HTR-8/SVneo (cell line): ENCODE results near the gene LAMC2.
"Not testable (repeated sequence)": the region's sequence is repeated elsewhere in the genome, so short reads cannot be mapped to it uniquely, and the experiment has no call there.

Experiments used
- DNase-seq: peaks from one replicate; pipeline ENCODE4 v3.0.0; 2011; ENCODE audit warnings: low spot score, mixed read lengths; ENCODE audit not compliant: insufficient read length
- FAIRE-seq: peaks from 2 replicates; lab custom pipeline; 2011; peaks lifted over from hg19 to GRCh38; lab: Jason Lieb, UNC

Gene LAMC2

DNA sequence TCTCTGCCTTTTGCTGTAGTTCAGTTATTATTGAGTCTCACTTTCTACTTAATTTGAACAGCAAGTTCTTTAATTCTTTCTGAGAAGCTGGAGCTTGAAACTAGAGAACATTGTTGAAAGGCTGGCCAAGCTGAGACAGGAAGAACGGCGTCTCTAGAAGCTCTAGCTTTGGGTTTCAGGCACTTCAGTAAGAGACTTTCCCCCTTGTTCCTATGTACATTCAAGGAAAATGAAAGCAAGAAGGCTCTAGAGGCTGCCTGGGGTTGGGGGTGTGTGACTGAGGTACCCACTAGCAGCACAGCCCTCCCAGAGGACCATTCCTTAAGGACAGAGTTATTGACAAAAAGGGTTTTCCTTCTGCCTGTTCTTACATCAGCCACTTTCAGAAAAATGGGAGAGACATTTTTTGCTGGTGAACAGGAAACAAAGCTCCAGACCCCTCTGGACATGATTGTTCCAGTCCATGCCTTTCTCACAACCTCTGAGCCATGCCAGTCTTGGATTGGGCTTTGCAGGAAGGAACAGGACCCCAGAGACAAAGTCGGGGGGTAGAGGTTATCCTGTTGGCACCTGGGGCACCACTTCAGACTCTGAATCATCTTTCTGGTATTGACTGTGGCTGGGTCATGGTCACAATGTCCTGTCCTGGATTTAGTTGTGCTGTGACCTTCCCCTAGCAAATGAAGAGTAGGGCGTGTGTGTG, 63.1 kb downstream of the LAMC2 start:
- no peak for FAIRE-seq
- no peak for DNase-seq

DNA sequence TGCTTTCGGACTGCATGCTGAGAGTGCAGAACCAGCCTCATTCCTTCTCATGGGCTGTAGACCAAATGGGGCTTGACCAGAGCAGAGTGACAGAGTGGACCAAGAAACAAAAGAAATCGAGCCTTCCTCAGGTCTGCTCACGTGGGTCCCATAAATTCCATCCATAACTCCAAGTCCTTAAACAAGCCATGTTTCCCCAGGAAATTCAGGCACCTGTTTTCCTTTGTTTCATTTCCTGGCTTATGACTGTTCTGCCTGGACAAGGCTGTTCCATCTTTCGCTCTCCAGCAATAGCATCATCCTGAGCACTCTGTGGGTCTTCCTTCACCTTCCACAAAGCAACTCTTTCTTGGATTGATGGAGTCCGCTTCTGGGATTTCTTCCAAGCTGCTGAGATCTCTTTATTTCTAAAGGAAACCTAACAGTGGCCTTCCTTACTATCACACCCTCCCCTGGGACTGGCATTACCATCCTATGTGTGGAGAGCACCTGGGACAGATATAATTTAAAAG, 63.9 kb downstream of the LAMC2 start:
- DNase-seq = no peak
- no peak for FAIRE-seq

DNA sequence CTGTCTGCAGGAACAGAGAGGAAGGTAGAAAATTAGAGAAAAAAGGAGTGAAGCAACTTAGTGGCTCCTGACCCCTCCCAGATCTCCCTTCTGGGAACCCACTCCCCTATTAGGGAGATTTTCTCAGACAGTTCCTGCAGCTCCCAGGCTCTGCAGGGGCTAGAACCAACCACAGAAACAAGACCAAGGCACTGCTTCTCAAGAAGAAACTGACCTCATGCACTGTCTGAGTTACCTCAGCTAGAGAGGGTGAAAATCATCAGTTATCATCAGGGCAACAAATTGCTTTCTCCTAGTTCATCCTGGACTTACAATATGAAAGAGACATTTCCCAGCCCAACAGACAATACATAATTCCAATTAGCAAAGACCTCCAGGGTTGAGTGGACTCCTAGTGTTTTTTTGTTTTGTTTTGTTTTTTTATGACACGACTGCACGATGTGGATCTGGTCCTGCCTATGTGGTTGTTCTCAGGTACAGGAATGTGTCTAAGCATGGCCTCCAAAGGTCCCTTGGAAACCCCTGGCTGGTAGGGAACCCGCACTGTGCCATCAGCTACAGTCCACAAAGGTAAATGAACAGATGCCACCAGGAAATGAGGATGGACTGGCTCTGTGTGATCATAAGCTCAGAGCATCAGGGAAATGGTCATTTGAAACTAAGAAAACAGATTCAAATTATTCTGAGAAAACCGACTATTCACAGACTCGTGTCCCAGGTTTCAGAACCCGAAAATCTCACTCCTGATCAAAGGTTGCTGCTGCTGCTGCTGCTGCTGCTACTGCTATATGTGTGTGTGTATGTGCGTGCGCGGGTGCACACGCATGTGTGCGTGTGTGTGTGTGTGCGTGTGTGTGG, 65.3 kb downstream of the LAMC2 start:
- FAIRE-seq (no peak), DNase-seq (no peak)

DNA sequence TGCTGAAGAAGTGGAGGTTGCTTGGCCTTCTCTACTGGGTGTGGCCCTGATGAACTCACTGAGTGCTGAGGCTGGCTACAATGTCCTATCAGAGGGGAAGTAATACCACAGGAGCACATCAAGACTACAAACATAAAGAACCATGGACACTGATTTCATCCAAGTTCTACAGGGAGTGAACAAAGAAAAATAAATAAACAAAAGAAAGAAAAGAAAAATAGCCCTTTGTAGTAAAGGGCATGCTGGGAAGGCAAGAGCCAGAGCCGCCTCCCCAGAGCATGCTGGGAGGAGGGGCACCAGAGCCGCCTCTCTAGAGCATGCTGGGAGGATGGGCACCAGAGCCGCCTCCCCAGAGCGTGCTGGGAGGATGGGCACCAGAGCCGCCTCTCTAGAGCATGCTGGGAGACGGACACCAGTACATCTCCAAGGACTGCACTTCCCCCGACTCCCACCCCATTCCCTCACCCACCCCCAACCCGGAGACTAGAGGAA, 65.9 kb downstream of the LAMC2 start:
- FAIRE-seq = no peak

DNA sequence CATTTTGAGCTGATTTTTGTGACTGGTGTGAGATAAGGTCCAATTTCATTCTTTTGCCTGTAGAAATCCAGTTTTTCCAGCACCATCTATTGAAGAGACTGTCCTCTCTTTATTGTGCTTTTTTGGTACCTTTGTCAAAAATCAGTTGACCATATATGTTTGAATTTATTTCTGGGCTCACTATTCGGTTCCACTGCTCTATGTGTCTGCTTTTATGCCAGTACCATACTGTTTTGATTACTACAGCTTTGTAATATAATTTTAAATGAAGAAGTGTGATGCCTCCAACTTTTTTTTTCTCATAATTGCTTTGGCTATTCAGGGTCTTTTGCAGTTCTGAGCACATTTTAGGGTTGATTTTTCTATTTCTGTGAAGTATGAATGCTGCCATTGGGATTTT, 69.0 kb downstream of the LAMC2 start:
- DNase-seq = no peak
- FAIRE-seq = no peak

More for the DNA sequence above, 65.9 kb downstream of the LAMC2 start:
- no peak for DNase-seq

DNA sequence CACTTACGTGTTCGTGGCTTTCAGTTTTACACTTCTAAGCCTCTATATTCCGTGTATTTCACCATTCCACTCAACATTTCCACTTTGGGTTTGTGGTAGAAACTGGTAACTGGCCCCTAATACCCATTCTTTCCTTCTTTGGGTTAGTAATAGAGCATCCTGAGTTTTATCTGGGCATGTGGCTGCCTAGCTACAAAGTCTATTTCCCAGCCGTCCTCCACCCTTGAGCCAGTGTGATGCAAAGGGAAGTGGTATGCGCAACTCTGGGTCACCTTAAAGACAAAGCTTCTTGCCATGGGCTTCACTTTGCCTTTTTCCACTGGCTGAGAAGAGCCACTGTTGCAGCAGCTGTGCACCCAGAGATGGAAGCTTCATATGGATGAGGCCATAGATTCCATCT, 73.9 kb downstream of the LAMC2 start:
- FAIRE-seq (no peak), DNase-seq (no peak)

DNA sequence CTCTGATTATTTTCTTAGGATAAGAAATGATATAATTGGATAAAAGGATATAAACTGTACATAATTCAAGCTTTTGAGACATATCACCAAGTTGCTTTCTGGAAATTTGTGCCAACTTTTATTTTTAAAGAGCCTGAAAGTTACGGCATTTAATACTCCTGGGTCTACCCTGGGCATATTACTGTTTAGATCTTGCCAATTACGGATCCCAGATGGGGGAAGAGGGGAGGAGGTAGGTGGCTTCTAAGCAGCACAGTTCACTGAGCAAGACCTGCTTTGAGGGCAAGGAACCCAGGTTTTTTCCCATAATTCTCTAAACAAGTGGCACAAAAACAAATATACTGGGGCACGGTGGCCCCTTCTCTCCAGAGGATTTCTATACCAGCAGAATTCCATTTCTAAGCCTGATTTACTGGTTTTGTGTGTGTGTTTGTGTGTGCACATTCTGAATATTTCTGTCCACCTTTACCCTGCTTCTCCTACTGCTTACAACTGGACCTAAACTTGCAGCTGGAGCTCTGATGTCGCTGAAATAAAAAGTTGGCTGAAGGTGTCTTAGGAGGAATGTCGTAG, 76.7 kb downstream of the LAMC2 start:
- FAIRE-seq = no peak
- DNase-seq = no peak

DNA sequence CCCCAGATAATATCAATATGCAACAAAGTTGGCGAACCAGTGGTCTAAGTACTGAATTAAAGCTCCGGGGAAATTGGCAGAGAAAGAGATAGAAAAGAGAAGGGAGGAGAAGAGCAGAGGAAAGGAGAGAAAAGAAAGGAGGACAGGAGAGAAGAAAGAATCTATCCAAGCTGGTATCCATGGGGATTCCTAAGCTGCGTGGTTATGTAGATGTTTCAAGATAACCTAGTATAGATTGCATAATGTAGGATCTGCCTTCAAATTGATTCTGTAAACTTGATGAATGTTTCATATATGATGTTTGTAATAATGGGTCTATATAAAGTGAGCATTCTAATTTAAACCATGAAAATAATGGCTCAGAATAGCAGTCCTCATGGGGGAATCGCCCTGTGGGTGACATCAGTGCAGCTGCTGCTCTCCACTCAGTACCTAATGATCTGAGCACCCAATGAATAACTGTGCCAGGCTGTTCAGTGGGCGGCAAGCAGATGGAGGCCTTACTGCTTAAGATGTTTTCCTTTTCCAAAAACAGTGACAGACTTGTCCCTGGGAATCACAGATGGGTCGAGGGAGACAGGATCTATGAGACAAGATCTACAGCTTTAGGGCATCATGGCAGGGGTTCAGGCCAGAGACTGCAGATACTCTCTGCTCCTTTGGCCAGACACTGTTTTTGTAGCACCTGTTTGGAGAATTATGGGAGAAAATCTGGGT, 78.0 kb downstream of the LAMC2 start:
- FAIRE-seq (no peak), DNase-seq (no peak)

DNA sequence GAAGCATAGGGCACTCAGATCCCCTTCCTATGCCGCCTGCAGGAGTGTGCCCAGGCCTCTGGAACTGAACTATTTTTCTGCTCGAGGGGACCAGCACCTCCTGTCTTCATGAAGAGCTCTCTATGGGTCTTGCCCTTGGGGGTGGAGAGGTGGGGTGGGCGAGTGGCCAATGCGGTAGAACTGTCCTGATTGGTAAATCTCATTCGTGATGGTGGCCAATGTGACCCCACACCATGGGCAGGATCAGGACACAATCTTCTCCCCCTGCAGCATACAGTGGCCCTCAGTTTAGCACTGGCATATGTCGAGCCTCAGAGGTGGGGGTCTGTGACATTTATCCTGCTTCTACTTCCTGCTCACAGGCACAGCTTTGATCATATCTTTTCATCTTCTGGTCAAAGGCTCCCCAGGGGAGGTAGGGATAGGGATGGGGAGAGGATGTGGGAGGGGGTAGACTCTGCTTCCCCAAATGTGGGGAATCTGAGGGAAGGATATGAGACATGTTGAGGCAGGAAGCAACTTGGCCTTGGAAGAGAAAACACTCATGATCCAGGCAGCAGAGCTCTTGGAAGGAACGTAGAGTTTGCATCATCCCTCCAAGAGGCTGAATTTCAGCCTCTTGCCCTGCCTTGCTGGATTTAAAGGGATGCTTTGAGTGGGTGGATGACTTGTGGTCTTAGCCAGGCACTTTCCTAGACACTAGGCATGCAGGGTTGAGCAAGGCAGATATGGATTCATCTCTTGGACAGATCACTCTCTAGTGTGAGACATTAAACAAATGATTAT, 81.8 kb downstream of the LAMC2 start:
- no peak for DNase-seq
- FAIRE-seq = no peak

DNA sequence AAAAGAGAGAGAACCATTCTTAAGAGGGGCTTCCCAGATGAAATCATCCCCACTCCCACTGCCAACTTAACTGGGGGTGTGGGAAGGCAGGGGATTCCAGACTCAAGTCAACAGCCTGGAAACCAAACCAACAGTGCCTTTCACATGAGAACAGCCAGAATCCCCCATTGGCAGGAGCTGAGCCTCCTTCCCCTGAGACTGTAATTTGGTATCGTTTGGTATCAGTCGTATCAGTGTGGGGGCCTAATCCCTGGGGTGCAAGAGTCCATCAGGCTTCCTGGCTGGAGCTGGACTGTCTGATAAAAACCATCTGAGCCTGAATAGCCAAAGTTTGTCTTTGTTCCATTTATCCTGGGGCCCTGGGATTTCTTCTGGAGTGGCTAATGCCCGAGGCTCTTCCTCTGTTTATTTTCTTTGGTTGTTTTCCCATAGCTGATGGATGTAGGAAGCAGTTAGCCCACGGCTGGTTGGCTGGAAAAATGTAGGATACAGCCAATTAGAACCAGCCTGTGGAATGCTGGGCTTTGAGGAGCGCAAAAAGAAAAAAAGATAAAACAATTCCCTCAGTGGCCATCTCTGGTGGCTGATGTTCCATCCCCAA, 84.6 kb downstream of the LAMC2 start:
- FAIRE-seq = no peak

DNA sequence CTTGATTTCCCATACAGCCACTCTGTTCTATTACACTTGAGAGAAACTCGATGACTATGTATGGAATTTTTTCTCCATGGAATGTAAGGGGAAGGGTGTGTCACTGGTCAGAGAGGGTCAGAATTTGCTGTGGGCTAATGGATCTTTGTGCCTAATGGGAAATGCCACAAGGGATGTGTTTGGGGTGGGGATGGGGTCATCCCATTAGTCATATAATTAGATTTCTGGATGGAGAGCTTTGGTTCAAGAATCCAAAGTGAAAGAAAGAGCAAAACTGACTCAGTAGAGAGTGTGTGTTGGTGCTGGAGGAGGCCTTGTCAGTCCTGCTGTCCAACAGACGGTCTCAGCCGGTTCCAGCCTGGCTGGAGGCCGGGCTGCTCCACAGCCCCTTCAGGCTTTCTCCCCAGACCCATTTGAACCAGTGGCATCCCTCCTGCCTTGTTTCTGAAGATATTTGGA, 86.4 kb downstream of the LAMC2 start:
- no peak for FAIRE-seq
- DNase-seq = peak; percentile 66

More for the DNA sequence above, 84.6 kb downstream of the LAMC2 start:
- DNase-seq = peak; percentile 67

DNA sequence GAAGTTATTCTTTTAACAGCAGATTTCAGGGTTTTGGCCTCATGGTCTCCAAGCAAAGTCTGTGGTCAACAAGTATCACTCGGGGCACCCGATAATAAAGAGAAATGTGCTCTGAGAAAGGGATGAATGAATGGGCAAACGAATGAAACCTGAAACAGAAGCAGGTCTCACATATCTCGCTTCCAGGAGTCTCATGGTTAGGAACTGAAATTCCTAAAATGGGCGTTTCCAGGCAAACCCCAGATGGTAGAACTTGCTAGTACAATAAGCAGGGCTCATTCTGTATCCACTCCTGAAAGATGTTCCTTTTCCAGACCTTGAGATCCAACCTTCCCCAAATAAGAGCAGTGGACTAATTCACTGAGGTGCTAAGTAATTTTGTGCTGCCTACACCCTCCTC, 87.2 kb downstream of the LAMC2 start:
- no peak for FAIRE-seq

DNA sequence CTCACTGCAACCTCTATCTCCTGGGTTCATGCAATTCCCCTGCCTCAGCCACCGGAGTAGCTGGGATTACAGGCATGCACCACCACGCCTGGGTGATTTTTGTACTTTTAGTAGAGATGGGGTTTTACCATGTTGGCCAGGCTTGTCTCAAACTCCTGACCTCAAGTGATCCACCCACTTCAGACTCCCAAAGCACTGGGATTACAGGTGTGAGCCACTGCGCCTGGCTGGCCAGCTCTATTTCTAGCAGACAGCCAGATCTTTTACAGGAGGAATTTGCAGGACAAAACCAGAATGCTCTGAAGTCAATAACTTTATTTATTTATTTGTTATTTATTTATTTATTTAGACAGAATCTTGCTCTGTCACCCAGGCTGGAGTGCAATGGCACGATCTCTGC, 87.9 kb downstream of the LAMC2 start:
- not testable (repeated sequence) for DNase-seq, FAIRE-seq

More for the DNA sequence above, 87.2 kb downstream of the LAMC2 start:
- no peak for DNase-seq

DNA sequence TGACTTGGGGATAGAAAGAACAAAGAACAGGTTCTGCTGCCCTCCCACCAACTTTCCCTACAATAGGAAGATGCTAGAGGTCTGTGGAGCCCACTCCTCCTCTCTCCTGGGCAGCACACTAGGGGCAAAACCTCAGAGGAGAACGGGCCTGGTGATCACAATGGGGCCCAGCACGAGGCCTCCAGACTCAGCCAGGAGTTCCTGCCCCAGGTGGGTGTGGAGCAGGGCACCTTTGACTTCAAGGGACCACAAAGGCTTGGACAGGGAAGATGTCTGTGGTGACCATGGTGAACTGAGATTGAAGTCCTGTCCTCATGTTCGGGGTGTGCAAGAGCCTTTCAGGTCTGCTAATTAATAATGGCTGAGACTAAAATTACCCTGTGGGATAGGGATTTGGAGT, 88.8 kb downstream of the LAMC2 start:
- DNase-seq (no peak), FAIRE-seq (no peak)

DNA sequence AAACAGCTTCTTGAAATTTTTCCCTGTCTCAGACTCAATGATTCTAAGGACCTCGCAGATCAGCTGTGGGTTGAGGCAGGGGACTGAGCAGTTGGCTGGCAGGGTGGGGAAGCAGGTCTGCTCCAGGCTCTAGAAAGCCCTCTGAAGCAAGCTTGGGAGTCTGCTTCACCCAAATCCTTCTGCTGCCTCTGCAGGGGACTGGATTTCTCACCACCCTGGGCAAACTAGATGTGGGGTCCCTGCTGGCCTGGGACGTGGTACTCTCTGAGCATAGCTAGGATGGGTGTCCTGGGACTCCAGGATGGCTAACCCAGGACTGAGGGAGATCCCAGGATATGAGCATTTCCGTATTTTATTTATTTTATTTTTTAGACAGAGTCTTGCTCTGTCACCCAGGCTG, 89.3 kb downstream of the LAMC2 start:
- FAIRE-seq = no peak
- no peak for DNase-seq

DNA sequence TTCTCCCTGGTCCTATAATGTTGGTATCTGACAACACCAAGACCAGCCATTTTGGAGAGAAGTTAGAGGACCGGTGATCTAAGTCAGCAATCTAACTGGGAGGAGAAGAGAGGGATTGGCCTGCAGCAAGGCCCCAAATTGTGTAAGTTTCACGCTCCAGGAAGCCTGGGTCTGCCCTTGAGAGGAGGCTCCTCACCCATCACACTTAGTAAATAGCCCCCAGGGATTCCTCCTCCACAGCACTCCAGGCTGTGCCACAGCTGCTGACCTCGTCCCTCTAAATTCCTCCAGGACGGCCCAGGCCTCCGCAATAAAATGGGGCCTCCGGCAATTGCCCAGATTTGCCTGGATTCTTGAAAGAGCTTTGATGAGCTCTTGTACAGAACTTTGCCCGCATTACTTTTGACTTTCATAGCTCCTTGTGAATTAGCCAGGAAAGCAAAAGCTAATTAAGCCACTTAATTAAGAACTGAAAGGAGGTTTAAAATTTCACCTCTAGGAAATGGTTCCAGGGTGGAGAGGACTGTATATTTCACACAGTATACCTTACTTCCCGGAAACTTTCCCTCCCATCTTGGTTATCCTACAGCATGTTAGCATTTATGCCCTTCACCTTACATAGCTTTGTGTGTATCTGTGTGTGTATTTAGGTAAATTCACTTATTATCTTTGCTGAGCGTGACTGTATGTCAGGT, 90.5 kb downstream of the LAMC2 start:
- DNase-seq = no peak
- peak; percentile 36 for FAIRE-seq

DNA sequence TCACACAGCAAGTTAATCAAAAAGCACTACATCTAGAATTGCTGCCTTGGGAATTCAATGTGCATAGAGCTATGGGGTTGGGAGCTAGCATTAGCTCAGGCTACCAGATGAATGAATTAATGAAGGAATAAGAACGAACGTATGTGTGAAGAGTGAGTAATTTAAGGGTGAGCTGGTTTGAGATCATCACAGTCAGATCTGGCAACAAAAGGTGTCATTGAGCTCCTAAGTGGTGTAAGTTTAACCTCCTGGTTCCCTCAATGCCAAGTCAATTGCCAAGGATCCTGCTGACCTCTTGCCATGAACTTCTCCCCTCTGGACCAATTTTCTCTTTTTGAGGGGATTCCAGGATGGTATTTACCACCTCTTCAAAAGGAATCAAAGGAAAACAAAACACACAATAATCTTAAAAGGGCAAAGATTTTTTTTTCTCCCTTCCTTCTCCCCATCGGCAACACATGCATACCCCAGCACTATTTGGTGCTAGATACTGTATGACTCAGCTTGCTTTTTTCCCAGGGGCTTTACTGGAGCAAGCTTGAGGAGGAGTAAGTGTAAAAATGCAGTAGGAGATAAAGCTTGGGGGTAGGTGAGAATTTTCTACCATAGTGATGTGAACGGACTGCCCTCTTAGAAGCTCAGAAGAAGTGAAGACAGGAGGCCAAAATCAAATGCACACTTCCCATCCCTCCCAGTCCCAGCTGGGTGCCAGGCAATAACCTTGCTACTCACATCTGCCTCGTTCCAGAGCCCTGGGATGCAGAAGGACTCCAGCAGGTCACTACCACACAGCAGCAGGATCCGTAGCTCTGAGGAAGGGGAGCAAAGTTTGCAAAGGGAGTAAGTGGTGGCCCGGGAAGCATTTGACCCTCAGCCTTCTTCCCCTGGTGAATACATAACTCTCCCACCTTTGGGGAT, 92.0 kb downstream of the LAMC2 start:
- DNase-seq = no peak
- FAIRE-seq = no peak
